HG02938 (cell line): ENCODE measurements around the gene RGS12.

Experiments used
- ATAC-seq: cut with Tn5 transposase; IDR thresholded peaks from one replicate; pipeline ENCODE4 v1.9.1; 2021; ENCODE audit warnings: mild to moderate bottlenecking, moderate library complexity; ENCODE audit not compliant: unreplicated experiment

Gene RGS12

DNA sequence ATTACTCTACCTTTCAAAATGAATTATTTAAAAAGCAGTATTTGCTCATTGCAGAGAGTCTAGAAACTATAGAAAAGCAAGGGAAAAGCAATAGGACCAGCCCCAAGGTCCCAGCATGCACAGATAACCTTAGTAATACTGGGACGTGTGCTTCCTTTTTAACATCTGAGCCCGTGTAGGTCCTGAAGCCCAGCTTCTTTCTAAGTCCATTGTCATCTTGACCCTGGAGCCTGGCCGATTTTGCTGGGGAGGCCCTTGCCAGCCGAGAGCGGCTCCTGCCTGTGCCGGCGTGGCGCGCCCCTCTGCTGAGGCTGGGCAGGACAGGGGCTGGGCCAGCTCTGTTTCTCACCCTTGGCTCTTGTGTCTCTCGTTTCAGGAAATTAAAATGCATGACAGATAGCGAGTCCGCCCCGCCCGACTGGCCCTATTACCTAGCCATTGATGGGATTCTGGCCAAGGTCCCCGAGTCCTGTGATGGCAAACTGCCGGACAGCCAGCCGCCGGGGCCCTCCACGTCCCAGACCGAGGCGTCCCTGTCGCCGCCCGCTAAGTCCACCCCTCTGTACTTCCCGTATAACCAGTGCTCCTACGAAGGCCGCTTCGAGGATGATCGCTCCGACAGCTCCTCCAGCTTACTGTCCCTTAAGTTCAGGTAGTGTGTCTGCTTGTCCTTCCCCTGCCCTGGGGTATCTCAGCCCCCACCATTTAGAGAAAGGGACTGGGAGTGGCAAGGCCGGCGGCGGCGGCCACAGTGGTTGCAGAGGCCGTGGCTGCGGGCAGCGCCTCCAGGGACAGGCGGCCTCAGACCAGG lies 39.8 kb upstream of the RGS12 start:
- no peak for ATAC-seq

DNA sequence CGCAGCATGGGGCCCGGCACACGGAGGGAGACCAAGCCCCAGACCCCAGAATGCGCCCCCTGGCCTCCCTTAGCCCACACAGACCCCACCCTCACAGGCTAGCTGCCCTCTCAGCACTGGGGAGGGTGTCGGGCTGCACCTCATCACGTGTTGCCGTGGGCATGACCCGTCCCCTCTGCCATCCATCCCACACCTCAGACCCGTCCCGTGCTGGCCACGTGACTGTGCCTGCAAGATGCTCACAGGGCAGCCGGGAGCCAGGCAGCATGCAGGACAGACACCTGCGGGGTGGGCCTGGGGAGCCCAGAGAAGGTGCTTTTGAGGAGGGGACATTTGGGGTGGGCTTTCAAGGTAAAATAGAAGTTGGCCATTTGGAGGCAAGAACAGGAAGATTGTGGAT lies 39.0 kb upstream of the RGS12 start:
- no peak for ATAC-seq

DNA sequence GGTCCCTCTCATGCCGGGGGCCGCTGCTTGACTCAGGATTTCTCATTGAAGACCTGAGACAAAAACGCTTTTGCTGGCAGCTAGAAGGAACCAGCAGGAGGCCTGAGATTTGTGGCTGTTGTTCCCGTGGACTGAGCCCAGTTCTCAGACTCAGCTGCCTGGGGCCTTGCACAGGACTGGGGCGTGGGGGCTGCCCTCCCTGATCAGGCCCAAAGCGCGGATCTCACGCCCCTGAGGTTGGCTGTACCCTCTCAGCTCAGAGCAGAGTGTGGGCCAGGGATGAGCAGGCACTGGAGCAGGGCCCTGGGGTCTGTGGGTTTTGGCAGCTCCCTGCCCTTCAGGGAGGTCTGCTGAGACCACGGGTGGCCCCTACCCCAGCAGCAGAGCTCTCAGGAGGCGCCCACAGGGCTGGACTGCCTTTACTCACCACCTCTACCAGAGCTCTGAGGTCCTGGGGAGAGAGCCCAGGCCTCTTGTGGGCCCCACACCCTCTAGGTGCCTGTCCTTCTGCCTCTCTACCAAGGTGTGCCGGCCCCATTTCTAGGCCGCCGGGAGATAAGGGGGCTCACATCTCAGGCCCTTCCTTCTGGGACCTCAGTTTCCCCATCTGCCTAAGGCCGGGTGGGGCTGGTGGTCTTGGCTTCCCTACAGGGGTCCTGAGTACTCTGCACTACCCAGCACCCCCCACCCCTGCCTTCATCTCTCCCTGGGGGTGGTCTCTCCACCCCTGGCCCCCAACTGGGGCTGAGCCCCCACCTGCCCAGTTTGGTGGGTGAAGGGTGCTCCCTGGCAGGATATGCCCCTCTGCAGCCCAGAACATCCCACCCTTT lies 38.3 kb upstream of the RGS12 start:
- ATAC-seq: no peak

- no peak for ATAC-seq
Measured at GRCh38 chr4:3255611-3256186, 37.1 kb upstream of the RGS12 start.

- ATAC-seq: no peak
Measured at GRCh38 chr4:3256230-3257102, 36.4 kb upstream of the RGS12 start.

- no peak for ATAC-seq
Measured at GRCh38 chr4:3257103-3257555, 35.7 kb upstream of the RGS12 start.

DNA sequence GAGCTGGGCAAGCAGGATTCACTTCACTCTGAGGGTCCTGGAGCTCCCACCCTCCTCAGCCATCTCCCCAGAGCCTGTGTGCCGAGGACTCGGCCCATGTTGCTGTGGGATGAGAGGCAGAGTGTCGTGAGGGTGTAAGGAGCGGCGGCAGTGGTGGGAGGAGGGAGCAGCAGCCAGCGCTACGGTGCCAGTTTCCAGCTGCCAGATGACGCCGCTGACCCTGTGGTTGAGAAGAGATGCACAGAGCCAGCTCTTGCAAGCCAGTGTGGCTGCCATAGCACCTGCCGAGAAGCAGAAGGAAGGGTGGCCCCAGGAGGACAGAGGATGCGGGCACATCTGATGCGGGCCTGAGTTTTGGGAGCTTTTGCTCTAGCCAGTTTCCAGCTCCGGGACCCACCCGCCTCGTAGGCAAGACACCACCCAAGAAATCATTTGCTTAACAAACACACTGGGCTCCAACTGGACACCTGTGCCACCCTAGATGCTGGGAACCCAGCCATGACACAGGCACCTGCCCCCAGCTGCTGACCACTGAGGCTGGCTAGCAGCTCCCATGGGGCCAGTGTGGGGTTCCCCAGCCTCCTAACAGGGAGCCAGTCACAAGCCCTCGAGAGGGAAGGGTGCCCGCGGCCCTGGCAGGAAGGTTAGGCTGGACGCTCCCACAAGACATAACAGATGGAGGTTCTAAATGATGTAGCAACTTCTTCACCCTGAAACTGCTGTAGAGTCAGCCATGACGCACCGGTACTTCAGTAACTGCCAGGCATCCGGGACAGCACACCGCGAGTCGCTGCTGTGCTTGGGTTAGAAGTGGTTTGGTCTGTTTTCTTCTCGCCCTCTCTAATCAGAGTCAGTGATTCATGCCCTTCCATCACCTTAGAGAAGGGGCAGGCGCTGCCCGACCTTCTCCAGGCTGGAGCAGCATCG lies 35.0 kb upstream of the RGS12 start:
- no peak for ATAC-seq

GRCh38 chr4:3261411-3262207 lies 31.2 kb upstream of the RGS12 start:
- ATAC-seq: no peak

DNA sequence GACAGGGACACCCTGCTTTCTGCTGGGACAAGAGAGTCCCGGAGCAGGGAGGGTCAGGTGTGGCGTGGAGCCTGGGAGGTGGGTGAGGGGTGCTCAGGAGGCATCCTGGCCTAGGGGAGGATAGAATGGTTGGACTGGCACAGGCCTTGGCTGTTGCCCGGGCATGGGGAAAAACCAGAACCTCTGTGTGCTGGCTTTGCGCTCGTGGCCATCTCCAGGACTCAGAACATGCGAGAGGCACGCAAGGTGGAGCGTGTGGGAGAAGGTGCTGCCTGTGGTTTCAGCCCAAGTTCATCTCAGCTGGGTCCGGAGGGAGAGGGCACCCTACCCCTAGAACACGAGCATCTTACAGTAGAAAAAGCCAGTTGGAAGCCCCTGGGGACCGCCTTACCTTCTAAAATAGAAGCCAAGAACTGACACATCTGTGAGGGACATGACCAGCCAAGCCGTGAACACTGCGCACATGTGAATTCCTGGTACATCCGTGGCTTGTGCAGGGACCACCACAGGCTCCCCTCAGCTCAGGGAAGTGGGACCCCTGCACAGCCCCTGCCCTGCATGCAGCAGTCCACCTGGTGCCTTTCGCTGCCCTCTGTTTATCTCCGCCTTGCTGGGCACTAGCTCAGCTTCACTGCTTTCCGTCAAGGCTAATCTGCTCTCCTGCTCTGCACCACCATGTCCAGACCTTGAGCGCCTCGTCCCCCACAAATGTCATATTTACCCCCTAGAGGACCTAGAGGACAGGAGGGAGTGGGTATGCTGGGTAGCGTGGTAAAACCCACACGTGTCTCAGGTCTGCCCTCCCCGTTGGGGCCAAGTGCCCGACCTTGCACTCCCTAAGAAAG lies 30.4 kb upstream of the RGS12 start:
- ATAC-seq: no peak

DNA sequence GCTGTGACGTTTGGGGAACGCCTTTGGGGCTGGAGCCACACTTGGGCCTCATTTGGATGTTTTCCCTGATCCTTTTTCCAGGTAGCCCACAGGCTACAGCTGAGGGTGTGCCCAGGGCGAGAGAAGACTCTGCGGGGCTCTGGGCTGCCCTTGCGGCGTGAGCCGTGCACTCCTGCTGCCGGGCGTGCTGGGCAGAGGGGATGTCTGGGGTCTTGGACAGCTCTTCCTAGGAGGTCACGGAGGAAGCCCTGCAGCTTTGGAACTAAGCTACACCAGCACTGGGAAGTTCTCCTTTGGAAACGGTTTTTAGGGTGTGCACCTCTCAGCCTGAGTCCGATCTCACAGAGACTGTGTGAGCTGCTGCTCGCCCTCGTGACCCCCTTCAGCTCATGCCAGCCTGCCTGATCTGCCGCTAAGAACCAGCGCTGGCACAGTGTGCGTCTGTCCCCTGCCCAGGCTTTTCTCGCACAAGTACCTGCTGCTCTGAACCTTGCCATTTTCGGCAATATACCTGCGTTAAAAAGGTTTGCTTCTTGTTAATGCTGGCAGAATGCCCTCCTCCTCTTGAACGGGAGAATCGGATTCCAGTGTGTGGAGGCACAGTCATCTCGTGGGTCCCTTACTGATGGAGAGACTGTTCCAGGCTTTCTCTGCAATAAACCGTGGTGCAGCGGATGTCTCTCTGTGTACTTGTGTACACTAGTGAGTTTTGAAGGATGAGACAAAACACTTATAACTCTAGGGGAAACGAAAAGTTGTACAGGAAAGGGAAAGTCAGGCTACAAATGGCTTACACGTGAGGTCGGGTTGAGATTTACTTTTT lies 29.6 kb upstream of the RGS12 start:
- no peak for ATAC-seq

- ATAC-seq: no peak
Measured at GRCh38 chr4:3263876-3264193, 29.0 kb upstream of the RGS12 start.

DNA sequence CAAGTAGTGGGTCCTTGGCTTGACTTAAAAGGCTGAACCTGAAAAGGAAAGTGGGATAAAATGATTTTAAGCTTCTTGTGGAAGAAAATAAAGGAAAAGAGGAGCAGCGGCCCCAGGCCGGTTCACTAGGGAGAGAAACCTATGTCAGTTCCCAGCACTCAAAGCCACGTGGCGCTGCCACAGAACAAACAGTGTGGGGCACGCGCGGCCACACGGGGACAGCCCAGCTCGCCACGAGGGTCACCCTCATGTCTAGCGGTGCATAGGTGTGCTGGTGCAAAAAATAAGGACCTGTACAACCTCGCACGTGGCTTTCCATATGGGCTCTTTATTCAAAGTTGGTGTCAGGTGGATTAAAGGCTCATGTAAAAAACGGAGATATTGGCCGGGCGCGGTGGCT lies 26.7 kb upstream of the RGS12 start:
- no peak for ATAC-seq

DNA sequence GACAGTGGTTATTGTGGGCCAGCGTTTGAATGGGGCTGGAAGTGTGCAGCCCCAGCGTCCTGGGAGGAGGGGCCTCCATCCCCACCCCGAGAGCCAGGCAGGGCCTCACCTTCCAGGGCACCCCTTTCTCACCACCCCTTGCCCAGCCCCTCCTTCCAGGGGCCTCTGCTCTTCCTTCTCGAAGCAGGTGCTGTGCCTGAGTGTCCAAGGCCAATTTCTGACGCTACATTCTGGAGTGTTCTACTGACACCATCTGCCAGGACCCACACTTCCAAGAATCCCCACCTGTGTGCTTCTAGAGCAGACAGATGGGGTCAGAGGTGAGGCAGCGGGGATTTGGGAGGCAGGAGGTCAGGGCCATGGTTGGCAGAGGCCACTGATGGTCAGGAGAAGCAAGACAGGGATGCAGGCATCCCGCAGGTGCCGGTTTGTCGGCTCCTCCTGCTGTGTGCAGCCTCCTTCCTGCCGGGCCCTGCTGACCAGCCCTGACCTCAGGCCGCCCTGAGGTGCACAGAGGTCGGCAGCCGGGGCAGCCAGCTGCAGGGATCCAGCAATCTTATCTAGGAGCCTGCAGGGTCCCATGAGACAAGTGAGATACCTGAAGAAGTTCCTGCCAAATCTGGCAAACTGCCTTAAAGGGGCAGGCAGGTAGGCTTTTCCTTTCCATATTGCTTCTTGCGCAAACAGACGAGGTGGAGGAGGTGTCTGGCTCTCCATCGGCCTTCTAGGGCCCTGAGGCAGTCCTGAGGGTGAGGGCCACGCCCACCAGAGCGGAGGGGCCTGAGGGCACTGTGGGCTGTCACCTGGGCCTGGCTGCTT lies 25.0 kb upstream of the RGS12 start:
- ATAC-seq: no peak

- no peak for ATAC-seq
Measured at GRCh38 chr4:3268395-3269104, 24.3 kb upstream of the RGS12 start.

GRCh38 chr4:3269105-3269927 lies 23.5 kb upstream of the RGS12 start:
- ATAC-seq: no peak
